Neural crest cell (in vitro differentiated cells): ENCODE measurements around the gene MMP11. TPM values are rescaled to one million over a fixed set of nuclear protein-coding genes. Genes with fewer than 3 reads are reported as not detected.

ENCODE experiments used
- DNase-seq: peaks from one replicate; pipeline ENCODE4 v3.0.0; 2021; ENCODE audit warnings: low read depth, mixed read lengths, low spot score
- H3K27ac Mint-ChIP-seq: one replicate; pipeline ENCODE4 v1.8.0; 2021; ENCODE audit warnings: mild to moderate bottlenecking, mixed read lengths; ENCODE audit not compliant: unreplicated experiment
- H3K27me3 Mint-ChIP-seq: 2 replicates; pipeline ENCODE4 v1.8.0; 2021; ENCODE audit warnings: low read depth, mild to moderate bottlenecking, mixed read lengths
- H3K36me3 Mint-ChIP-seq: 2 replicates; pipeline ENCODE4 v1.8.0; 2021; ENCODE audit warnings: low read depth, mild to moderate bottlenecking, mixed read lengths
- H3K4me1 Mint-ChIP-seq: 2 replicates; pipeline ENCODE4 v1.8.0; 2021; ENCODE audit warnings: mixed read lengths
- H3K4me3 Mint-ChIP-seq: one replicate; pipeline ENCODE4 v1.8.0; 2021; ENCODE audit warnings: mild to moderate bottlenecking, mixed read lengths
- H3K9me3 Mint-ChIP-seq: 2 replicates; pipeline ENCODE4 v1.8.0; 2021; ENCODE audit warnings: mixed read lengths
- CTCF ChIP-seq: fragments of 200-600 bp; sonication (generic); conservative IDR thresholded peaks from 2 replicates; pipeline ENCODE4 v1.5.0; 2021; ENCODE audit warnings: antibody characterized with exemption, mild to moderate bottlenecking
- total RNA-seq: library from RNA; stranded (reverse); gene quantifications from 2 replicates; pipeline ENCODE4 v1.2.1, GENCODE V29; 2021

MMP11 gene
- total RNA-seq, 1 donor from 2014 or later = 11.2 TPM

DNA sequence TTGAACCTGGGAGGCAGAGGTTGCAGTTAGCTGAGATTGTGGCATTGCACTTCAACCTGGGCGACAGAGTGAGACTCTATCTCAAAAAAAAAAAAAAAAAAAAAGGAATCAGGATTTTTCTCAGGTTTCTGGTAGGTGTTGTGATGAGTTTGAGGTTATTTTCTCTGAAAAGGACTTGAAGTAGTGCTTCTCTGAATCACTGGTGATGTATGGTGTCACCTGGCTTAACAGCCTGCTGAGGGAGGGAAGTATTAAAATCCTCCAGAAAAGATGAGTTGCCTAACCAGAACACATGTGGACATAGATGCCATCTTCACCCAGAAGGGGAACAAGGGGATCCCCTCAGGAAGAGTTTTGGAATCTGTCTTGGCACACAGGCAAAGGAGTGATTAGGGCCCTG is 34.2 kb downstream of the MMP11 start:
- Mint-ChIP-seq H3K36me3 (peaks cover 18% of the 10 kb centered on the region), H3K27ac (no peak overlapping the region), H3K4me3 (no peak overlapping the region), H3K4me1 (no peaks in the 10 kb centered on the region), H3K9me3 (no peaks in the 10 kb centered on the region), H3K27me3 (no peaks in the 10 kb centered on the region)
- DNase-seq = no peak
- TF ChIP-seq CTCF = no peak

DNA sequence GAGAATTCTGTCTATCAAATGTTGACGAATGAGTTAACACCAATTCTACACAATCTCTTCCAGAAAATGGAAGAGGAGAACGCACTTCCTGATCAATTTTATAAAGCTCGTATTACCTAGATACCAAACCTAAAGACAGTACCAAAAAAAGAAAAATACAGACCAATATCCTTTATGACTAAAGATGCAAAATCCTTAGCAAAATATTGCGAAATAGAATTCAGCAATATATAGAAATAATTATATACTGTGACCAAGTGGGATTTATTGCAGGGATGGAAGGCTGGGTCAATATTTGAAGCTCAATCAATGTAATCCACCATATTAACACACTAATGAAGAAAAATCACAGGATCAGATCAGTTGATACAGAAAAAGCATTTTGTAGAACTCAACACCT is 39.7 kb downstream of the MMP11 start:
- no peaks in the 10 kb centered on the region for H3K9me3 Mint-ChIP-seq
- H3K4me1 Mint-ChIP-seq = no peaks in the 10 kb centered on the region
- peaks cover 28% of the 10 kb centered on the region for H3K36me3 Mint-ChIP-seq
- no peak overlapping the region for H3K27ac Mint-ChIP-seq
- DNase-seq = no peak
- no peaks in the 10 kb centered on the region for H3K27me3 Mint-ChIP-seq
- H3K4me3 Mint-ChIP-seq = no peak overlapping the region
- no peak for TF ChIP-seq CTCF

DNA sequence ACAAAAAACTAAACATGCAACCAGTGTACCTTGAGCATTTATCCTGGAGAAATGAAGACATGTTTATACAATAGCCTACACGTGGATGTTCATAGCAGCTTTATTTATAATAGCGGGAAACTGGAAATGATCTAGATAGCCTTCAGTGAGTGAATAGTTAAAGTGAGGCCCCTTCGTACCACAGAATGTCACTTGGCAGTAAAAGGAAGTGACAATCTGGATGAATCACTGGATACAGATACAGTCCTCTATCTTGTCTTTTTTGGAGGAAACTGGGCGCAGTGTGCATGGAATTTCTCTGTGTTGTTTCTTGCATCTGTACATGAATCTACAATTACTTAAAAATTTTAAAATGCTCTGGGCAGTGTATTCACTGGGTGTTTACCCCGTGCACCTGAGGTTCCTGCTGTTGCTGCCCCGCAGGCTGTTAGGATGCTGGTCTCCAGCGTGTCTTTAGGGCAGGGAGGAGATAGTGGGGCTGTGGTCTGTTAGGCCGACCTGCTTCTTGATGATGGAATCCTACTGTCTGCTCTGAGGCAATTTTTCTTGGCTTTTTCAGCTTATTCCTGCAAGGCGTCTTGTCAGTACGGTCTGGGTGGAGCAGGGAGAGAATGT is 43.0 kb downstream of the MMP11 start:
- no peak for TF ChIP-seq CTCF
- Mint-ChIP-seq H3K27me3 (no peaks in the 10 kb centered on the region), H3K27ac (no peak overlapping the region), H3K4me3 (no peak overlapping the region), H3K36me3 (peaks cover 37% of the 10 kb centered on the region), H3K4me1 (no peaks in the 10 kb centered on the region), H3K9me3 (no peaks in the 10 kb centered on the region)
- no peak for DNase-seq

DNA sequence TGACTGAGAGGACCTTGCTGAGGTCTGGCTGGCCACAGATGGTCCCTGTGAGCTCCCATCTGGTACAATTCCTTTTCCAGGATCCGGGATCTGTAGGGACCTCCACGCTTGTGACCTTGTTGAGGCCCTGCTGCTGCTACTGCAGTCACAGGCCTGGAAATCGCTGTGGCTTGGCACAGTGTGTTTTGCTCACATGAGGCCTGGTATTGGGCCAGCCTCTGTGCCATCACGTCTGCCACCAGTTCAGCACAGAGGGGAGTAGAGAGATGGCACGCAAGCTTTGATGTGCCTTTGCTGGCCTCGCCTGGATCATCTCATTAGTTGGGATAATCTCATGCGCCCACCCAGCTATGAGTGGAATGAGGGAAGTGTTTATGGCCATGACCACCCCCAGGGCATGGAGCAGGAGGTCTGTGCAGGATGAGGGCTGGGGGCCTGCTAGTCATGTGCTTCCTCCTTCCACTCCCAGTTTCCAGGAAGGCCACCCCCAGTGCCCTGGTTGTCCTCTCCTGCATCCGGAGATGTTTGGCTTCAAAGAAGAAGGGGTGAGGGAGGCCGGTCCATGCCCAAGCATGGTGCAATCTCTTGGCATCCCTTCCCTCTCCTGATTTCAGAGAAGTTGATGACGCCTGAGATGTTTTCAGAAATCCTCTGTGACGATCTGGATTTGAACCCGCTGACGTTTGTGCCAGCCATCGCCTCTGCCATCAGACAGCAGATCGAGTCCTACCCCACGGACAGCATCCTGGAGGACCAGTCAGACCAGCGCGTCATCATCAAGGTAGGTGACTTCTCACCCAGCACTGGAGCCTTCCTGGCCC is 43.7 kb downstream of the MMP11 start:
- no peak for TF ChIP-seq CTCF
- DNase-seq = no peak
- Mint-ChIP-seq H3K36me3 (peaks cover 38% of the 10 kb centered on the region), H3K27me3 (no peaks in the 10 kb centered on the region), H3K27ac (no peak overlapping the region), H3K4me1 (no peaks in the 10 kb centered on the region), H3K9me3 (no peaks in the 10 kb centered on the region), H3K4me3 (no peak overlapping the region)

DNA sequence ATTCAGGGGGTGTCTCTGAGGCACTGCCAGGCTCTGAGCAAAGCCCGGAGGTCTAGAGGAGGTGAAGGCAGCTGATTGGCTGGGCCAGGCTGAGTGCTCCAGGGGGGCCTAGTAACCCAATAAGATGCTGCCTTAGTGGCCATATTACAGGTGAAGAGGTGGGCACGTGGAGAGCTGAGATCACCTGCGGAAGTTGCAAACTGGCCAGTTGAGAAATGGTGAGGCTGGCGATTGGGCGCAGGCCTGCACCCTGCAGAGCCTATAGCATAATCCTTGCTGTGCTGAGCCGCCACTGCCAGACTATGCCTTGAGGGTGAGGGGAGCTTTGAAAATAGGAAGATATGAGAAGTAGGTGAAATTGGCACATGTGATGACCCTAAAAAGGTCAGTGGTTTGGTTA is 44.5 kb downstream of the MMP11 start:
- Mint-ChIP-seq H3K4me3 (no peak overlapping the region), H3K36me3 (peaks cover 36% of the 10 kb centered on the region), H3K4me1 (no peaks in the 10 kb centered on the region), H3K27ac (no peak overlapping the region), H3K27me3 (no peaks in the 10 kb centered on the region), H3K9me3 (no peaks in the 10 kb centered on the region)
- no peak for TF ChIP-seq CTCF
- DNase-seq = no peak
